Tongue (tissue), 2 donors: ENCODE results near the gene FCN3. TPM values are rescaled to one million over a fixed set of nuclear protein-coding genes. Genes with fewer than 3 reads are reported as not detected.
A peak's percentile ranks its signal among the peaks of the same experiment; 100 is the strongest.
"Not testable (repeated sequence)": the region's sequence is repeated elsewhere in the genome, so short reads cannot be mapped to it uniquely, and the experiment has no call there.

Experiments
- DNase-seq: peaks from one replicate; pipeline ENCODE4 v3.0.0-alpha.2; 2015
- total RNA-seq: library from RNA; depleted of rRNA; stranded (reverse); fragments of >200 nt; gene quantifications from one replicate; pipeline ENCODE4 v1.2.3, GENCODE V29; 2014

The FCN3 gene
- total RNA-seq, 1 donor from 2014 or later: 0.82 TPM

GRCh38 chr1:27399251-27400025 lies 24.8 kb upstream of the FCN3 start:
- peak; percentile 64 for DNase-seq

DNA sequence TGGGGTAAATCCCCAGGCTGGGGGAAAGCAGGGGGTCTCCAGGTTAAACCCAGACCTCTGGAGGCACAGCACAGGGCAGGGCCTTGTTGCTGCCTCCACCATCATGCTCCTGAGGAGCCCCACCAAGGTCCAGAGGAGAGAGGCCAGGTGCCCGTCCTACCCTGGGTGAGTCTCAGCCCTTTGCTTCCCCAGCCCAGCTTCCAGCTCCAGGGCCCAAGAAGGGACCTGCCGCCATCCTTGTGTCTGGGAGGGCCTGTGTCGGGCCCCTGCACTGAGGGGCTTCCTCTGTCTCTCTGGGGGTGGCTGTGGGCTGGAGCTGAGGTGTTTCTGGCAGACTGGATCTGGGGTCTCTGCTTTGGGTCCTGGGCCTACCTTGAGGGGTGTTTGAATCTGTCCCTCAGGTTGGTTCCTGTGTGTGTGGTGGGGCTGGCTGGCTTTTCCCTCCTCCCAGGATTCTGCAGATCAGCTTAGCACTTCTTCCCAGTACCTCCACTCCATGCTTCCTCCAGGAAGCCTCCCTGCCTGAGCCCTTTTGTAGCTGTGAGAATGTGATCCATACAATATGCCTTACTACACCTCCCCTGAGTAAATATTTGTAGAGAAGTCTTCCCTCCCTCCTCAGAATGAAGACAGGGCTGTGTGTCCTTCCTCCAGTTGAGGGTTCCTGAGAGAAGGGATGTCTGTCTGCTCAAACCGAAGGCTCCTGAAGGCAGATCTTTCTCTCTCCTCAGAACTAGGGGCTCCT lies 24.0 kb upstream of the FCN3 start:
- no peak for DNase-seq

DNA sequence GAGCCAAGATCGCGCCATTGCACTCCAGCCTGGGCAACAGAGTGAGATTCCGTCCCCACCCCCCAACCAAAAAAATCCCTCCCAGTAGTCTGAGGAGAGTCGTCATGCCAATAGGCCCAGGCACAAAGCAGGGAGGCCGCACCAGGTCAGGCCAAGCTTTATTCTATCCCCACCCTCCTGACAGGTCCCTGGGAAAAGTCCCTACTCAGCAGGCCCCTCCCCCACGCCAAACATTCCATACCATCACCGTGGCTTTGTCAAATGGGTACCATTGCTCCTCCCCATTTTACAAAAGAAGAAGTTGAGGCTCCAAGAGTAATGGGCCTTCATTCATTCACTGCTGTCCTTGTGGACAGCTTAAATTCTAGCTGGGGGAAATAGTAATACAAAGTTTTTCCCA lies 23.1 kb upstream of the FCN3 start:
- DNase-seq: no peak

GRCh38 chr1:27397110-27397509 lies 22.5 kb upstream of the FCN3 start:
- DNase-seq: peak; percentile 47

DNA sequence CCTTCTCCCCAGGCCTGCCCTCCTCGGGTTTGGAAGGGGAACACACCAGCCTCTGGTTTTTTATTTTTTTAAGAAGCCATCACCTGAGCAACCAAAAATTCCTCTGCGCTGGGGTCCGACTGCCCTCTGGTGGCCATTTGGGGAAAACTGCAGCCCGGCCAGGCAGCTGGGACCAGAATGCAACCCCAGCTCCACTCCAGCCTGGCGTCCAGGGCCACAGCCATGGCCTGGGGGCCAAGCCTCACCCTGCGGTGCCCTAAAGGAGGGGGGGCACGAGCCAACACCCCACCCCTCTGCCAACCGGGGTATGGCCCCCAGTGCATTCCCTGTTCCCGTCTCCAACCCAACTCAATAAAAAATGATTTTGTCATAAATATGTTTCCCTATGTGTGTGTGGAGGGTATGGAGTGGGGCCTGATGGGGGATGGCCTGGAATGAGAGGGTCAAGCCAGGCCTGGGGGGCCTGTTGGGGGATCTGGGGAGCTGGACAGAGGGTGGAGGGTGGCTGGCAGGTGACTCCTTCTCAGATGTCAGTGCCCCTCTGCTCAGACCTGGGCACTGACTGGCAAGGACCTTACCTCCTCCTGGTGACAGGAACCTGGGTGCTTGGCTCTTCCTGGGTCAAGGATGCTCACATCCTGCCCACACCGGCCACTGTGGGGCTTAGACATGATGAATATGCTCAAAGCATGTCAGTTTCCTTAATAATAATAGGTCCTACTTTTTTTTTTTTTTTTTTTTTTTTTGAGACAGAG lies 21.0 kb upstream of the FCN3 start:
- peak; percentile 88 for DNase-seq

GRCh38 chr1:27394925-27395324 lies 20.3 kb upstream of the FCN3 start:
- no peak for DNase-seq

- no peak for DNase-seq
These were observed 19.6 kb upstream of the FCN3 start for GRCh38 chr1:27394282-27394658.

DNA sequence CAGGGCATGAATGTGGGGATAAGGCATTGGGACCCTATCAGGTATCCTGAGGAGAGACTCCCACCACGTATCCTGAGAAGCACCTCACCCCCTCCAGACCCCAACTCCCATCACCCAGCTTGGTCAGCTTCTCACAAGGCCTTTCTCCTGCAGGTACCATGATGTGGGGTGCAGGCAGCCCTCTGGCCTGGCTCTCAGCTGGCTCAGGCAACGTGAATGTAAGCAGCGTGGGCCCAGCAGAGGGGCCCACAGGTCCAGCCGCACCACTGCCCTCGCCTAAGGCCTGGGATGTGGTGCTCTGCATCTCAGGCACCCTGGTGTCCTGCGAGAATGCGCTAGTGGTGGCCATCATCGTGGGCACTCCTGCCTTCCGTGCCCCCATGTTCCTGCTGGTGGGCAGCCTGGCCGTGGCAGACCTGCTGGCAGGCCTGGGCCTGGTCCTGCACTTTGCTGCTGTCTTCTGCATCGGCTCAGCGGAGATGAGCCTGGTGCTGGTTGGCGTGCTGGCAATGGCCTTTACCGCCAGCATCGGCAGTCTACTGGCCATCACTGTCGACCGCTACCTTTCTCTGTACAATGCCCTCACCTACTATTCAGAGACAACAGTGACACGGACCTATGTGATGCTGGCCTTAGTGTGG lies 19.1 kb upstream of the FCN3 start:
- DNase-seq: no peak

DNA sequence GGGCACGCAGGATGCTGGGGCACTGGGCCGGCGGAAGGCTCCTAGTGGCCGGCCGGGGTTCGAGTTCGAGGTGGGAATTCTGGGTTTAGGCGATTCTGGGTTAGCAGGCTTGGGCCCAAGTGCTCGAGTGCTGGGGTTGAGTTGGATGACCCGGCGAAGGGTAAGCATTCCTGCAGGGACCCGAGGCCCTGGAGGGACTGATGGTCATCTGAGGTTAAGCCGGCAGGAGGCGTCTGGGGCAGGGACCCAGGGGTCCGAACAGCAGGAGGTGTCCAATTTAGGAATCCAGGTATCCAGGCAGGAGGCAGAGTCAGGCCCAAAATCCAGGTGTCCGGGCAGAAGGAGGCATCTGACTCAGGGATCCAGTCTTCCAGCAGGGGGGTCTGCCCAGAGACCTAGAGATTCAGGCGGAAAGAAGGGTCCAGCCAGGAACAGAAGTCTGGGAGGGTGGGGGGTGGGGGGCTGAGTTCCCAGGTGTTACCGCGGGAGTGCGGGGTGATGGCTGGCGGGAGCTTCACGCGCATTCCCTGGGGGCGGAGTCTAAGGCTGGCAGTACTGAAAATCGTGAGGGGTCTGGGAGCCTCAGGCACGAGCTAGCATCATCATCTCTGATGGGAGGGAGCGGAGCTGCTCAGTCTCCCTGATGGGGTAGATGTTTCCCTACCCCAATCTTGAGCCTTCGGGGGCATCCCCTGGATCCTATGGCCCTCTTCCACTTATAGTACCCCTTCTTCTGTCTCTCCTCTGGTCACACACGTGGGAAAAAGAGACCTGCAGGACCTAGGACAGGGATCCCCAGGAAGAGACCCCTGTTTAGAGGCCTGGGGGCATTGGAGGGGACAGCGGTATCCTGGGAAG lies 18.4 kb upstream of the FCN3 start:
- no peak for DNase-seq

- DNase-seq: peak; percentile 96
These were observed 17.6 kb upstream of the FCN3 start, which contains the start of gene GPR3 for GRCh38 chr1:27392096-27392777. TSS of gene GPR3 (plus strand) at chr1:27392622. CDS start at chr1:27393799, 1,177 bp downstream.

DNA sequence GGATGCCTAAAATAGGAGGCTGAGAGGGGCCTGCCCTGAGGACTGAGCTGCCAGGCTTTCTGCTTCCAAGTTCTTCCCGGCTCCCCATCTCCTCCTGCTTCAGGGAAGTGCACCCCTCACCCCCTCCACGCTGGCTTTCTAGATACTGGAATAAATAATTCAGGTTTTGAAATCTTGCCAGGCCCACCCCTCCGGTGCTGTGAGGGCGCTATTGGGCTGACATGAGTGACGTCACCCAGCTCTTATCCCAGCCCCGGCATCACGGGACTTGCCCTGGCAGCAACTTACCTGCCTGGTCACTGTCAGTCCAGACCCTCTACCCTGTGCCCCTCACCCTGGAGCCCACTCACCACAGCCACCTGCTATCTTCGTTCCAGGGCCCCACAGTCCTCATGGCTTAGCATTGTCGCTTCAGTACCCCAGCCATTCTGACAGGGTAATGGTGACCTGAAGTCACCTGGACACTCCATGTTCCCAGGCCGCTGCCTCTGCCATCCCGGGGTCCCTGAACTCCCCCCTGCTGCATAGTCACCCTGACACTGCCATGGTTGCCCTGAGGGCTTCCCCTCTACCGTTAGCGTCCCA lies 17.0 kb upstream of the FCN3 start:
- DNase-seq: peak; percentile 65

DNA sequence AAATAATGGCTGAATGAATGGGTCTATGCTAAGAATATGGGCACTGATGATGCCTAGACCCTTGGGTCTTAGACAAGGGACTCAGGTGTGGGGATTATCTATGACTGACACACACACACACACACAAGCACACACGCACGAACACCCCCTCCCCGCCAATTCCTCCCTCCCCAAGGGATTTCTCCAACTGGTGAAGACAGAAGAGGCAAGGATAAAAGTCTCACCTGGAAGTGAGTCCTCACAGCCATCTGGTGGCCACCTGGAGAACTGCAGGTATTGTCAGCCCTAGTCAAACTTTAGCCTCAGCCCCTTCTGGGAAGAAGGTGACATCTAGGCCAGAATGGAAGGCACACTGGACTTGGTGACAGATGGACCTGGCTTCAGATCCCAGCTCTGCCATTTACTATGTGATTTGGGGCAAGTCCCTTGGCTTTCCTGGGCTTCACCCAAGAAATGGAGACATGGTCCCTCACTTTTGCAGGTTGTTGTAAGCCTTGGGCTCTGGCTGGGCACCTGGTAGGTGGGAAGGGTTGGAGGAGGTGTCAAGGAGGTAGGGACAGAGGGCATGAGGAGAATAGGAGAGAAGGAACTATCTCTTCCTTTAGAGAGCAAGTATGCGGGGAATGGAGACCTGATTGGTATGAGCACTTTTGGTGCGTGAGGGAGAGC lies 13.8 kb upstream of the FCN3 start:
- peak; percentile 63 for DNase-seq

DNA sequence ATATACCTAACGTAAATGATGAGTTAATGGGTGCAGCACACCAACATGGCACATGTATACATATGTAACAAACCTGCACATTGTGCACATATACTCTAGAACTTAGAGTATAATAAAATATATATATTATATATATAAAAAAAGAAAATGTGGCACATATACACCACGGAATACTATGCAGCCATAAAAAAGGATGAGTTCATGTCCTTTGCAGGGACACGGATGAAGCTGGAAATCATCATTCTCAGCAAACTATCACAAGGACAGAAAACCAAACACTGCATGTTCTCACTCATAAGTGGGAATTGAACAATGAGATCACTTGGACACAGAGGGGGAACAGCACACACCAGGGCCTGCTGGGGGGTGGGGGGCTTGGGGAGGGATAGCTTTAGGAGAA lies 10.2 kb upstream of the FCN3 start:
- DNase-seq: not testable (repeated sequence)

GRCh38 chr1:27383661-27384060 lies 9.0 kb upstream of the FCN3 start:
- DNase-seq: no peak

- peak; percentile 34 for DNase-seq
These were observed 8.5 kb upstream of the FCN3 start, which contains the start of gene CD164L2 for GRCh38 chr1:27383039-27383605. TSS of gene CD164L2 (minus strand) at chr1:27383333. CDS start at chr1:27383239, 94 bp downstream.

DNA sequence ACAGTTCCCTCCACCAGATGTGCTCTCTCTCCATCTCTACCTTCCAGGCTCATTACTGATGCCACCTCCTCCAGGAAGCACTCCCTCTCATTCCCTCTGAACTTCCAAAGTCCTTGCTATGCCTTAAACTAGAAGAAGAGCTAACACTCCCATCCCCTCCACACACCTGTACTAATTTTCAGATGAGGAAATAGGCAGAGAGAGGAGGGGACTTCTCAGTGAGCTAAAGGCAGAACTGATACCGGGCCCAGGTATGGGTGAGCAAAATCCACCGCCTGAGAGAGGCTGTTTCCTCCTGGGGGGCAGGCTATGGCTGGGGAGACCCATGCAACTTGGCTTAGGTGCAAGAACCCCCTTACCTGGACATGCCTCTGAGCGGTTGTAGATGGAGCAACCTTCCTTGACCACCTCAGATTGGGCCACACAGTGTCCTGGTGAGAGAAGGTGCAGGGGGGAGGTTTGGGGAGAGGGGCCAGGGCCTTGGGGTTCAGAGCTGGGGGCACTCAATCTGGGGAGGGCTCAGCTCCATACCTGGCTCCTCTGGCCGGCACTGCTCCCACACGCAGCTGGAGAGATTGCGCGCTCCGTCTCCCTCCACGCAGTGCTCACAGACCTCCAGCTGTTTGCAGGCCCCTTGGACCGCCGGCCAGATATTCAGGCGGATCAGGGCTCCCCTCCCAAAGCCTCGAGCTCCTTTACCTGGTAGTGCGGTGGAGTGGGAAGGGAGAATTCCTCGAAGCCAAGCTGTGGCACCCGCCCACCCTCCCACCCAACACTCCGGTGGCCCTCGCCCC lies 7.5 kb upstream of the FCN3 start:
- no peak for DNase-seq

GRCh38 chr1:27380766-27381733 lies 6.4 kb upstream of the FCN3 start:
- no peak for DNase-seq
